ENCODE results near the gene CGNL1.

The CGNL1 gene

GRCh38 chr15:57352535-57353316 is 23.6 kb upstream of the CGNL1 start:
- no peak for DNase-seq (ENCODE audit: low spot score)

GRCh38 chr15:57353317-57353804 is 22.9 kb upstream of the CGNL1 start:
- no peak for DNase-seq (ENCODE audit: low spot score)

GRCh38 chr15:57354436-57355123 is 21.7 kb upstream of the CGNL1 start:
- DNase-seq (ENCODE audit: low spot score), result no peak

GRCh38 chr15:57355259-57355658 is 21.0 kb upstream of the CGNL1 start:
- no peak for DNase-seq (ENCODE audit: low spot score)

GRCh38 chr15:57356178-57356577 is 20.1 kb upstream of the CGNL1 start:
- DNase-seq (ENCODE audit: low spot score), result no peak

GRCh38 chr15:57356636-57357035 is 19.7 kb upstream of the CGNL1 start:
- DNase-seq (ENCODE audit: low spot score), result peak; percentile 49

GRCh38 chr15:57357799-57358198 is 18.5 kb upstream of the CGNL1 start:
- DNase-seq (ENCODE audit: low spot score), result no peak

- no peak for DNase-seq (ENCODE audit: low spot score)
These were observed 17.7 kb upstream of the CGNL1 start for GRCh38 chr15:57358571-57358970.

- no peak for DNase-seq (ENCODE audit: low spot score)
These were observed 12.6 kb upstream of the CGNL1 start for GRCh38 chr15:57363661-57364060.

GRCh38 chr15:57364282-57365007 is 11.9 kb upstream of the CGNL1 start:
- no peak for DNase-seq (ENCODE audit: low spot score)

- DNase-seq (ENCODE audit: low spot score), result no peak
These were observed 8.7 kb upstream of the CGNL1 start for GRCh38 chr15:57367556-57367955.

GRCh38 chr15:57370929-57371328 is 5.4 kb upstream of the CGNL1 start:
- DNase-seq (ENCODE audit: low spot score), result no peak

- no peak for DNase-seq (ENCODE audit: low spot score)
These were observed 2.9 kb upstream of the CGNL1 start for GRCh38 chr15:57373251-57373881.

- no peak for DNase-seq (ENCODE audit: low spot score)
These were observed 2.4 kb upstream of the CGNL1 start for GRCh38 chr15:57373882-57374276.

GRCh38 chr15:57376696-57377477 is 582 bp downstream of the CGNL1 start:
- no peak for DNase-seq (ENCODE audit: low spot score)

- DNase-seq (ENCODE audit: low spot score), result no peak
These were observed 1.2 kb downstream of the CGNL1 start for GRCh38 chr15:57377478-57377847.

- no peak for DNase-seq (ENCODE audit: low spot score)
These were observed 3.2 kb downstream of the CGNL1 start for GRCh38 chr15:57379487-57379886.

- DNase-seq (ENCODE audit: low spot score), result no peak
These were observed 4.5 kb downstream of the CGNL1 start for GRCh38 chr15:57380854-57381253.

GRCh38 chr15:57382215-57382614 is 5.9 kb downstream of the CGNL1 start:
- DNase-seq (ENCODE audit: low spot score), result no peak

- DNase-seq (ENCODE audit: low spot score), result no peak
These were observed 6.7 kb downstream of the CGNL1 start for GRCh38 chr15:57382969-57383368.

GRCh38 chr15:57384024-57384423 is 7.7 kb downstream of the CGNL1 start:
- DNase-seq (ENCODE audit: low spot score), result no peak

- peak; percentile 58 for DNase-seq (ENCODE audit: low spot score)
These were observed 8.5 kb downstream of the CGNL1 start for GRCh38 chr15:57384816-57385215.
